SK-N-SH (cell line): ENCODE results near the gene LRRC1.

Source experiments
- FOXJ3 ChIP-seq: sonication (generic); formaldehyde crosslinking; IDR thresholded peaks from 2 replicates; pipeline ENCODE4 v1.5.1; 2020; ENCODE audit warnings: mild to moderate bottlenecking, missing genetic modification reagents
- YY1 ChIP-seq: IDR thresholded peaks from 2 replicates; pipeline ENCODE4 v1.4.0; 2012; ENCODE audit warnings: low read depth, mild to moderate bottlenecking
- TF ChIP-seq, protein P1 (sequence below): fragments of 200-600 bp; sonication (generic); IDR thresholded peaks from 2 replicates; pipeline ENCODE4 v1.6.1; 2017; ENCODE audit warnings: antibody characterized with exemption, mild to moderate bottlenecking, moderate library complexity

DNA sequence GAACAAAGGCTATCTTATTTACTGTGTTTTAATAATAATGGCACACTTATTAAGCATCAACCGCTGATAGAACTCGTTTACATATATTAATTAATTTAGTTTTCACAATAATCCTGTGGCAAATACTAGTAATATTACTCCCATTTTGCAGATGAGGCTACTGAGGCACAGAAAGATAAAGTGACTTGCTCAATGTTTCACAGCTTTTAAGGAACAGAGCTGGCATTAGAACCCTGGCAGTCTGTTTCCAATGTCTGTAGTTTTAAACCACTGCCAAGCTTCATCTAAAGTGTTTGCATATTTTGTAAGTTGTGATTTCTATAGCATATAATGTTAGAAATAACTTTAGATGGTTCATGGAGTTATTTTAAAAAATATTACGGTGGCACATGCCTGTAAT, 38.4 kb upstream of the LRRC1 start:
- TF ChIP-seq, protein P1, sequence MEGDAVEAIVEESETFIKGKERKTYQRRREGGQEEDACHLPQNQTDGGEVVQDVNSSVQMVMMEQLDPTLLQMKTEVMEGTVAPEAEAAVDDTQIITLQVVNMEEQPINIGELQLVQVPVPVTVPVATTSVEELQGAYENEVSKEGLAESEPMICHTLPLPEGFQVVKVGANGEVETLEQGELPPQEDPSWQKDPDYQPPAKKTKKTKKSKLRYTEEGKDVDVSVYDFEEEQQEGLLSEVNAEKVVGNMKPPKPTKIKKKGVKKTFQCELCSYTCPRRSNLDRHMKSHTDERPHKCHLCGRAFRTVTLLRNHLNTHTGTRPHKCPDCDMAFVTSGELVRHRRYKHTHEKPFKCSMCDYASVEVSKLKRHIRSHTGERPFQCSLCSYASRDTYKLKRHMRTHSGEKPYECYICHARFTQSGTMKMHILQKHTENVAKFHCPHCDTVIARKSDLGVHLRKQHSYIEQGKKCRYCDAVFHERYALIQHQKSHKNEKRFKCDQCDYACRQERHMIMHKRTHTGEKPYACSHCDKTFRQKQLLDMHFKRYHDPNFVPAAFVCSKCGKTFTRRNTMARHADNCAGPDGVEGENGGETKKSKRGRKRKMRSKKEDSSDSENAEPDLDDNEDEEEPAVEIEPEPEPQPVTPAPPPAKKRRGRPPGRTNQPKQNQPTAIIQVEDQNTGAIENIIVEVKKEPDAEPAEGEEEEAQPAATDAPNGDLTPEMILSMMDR = no peak
- no peak for TF ChIP-seq YY1
- no peak for TF ChIP-seq FOXJ3 (CRISPR knock-in tag)
